Measurements from ENCODE around the gene CCDC88C.

Gene CCDC88C

GRCh38 chr14:91342206-91342760 lies 75.3 kb downstream of the CCDC88C start:
- DNase-seq: no peak

DNA sequence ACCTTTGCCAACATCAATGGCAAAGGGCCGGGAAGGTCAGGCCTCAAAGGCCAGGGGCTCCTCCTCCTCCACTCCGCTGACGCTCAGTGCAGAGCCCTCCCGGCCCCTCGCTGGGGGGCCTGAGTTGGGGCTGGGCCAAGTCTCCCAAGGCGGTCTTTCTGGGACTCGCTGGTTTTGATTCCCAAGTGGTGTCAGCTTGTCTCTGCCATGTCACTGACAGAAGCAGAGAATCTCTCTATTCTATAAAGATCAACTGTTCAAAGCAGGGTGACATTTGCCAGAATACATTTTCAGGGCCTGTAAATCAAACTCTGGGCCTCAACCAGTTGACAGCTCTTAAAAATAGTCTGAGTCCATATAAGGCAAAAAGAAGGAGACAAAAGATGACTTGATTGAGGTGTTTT lies 75.9 kb downstream of the CCDC88C start:
- DNase-seq: no peak

DNA sequence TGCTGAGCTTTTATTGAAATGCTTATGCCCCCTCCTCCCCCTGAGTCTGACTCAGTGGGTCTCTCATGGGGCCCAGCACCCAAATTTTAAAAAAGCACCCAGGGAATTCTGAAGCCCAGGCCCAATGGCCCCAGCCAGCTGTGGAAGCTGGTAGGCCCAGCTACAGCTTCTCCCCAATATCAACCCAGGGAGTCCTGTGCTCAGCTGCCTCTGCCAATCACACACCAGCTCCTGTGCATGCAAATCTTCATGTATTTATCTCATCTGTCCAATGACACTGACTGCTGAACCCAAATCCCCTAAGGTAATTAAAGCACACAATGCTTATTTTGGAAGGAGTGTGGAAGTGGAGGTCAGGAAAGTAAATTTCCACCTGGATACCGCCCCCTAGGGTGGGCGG lies 76.3 kb downstream of the CCDC88C start:
- no peak for DNase-seq

GRCh38 chr14:91339671-91340369 lies 77.8 kb downstream of the CCDC88C start:
- DNase-seq: no peak

DNA sequence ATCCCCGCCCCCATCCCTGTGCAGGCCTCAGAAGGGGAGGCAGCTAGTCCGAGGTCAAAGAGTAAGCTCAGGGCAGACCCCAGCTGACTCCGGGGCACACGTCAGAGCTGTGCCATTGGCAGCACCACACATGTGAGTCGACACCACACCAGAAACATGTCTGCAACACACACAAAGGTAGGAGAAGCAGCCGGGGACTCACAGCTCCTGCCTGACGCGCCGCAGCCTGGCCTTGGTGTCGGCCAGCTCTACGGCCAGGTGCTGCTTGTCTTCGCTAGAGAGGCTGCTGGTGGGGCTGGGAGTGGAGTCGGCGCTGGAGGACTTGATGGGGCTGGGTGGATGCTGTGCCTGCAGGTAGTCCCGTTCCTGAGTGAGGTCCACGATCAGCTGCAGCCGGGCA lies 78.5 kb downstream of the CCDC88C start:
- DNase-seq: no peak

DNA sequence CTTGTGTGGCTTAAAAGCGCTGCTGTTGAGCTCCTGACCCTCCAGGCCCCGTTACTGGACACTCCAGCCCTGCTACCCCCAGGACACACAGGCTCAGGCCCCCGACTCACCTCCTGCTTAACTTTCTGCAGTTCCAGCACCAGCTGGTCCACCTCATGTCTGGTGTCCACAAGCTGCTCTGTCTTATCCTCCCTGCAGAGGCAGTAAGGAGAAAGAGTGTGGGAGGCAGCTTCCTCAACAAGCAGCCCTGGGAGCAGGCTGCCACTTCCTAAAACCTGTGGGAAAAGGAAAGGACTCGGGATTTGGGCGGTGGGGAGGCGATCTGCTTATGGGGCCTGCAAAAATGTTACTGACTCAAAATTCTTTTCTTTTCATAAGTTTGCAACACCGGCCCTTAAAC lies 79.2 kb downstream of the CCDC88C start:
- DNase-seq: no peak

GRCh38 chr14:91337699-91338335 lies 79.8 kb downstream of the CCDC88C start:
- DNase-seq: no peak

GRCh38 chr14:91336093-91336450 lies 81.5 kb downstream of the CCDC88C start:
- no peak for DNase-seq

DNA sequence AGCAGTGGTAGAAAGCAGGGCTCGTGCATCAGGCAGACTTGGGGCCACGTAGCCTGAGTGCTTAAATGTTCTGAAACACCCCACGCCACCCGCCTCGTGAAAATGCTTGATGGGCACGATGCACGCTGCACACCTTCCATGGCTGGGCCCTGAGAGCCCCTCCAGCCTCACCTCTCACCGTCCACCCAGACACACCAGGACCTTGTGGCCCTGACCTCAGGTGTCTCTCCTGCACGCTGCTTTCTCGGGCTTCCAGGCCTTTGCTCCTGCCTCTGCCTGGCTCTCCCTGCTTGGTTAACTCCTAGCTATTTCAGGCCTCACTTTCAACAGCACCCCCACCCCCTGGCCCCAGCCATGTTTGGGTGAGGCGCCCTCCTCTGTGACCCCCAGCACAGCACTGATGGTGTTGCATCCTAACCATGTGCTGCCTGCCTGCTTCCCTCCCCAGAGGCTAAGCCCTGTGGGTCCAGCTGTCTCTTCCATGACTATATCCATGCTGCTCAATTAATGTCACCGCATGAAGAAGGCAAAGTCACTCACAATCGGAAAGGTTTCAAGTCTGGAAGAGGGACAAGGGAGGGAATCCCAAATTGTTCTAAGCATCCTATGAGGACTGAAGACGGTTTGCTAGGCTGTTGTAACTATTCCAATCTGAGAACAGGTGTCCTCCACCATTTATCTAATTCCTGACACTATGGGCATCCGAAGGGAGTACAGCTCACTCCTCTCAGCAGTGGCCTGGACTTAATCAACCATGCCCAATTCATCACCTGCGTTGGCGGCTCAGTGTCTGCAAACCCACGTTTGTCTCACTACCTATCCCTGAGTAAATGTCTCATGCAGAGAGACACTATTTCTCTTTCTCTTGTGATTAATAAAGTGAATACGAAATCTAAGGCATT lies 82.2 kb downstream of the CCDC88C start:
- no peak for DNase-seq

DNA sequence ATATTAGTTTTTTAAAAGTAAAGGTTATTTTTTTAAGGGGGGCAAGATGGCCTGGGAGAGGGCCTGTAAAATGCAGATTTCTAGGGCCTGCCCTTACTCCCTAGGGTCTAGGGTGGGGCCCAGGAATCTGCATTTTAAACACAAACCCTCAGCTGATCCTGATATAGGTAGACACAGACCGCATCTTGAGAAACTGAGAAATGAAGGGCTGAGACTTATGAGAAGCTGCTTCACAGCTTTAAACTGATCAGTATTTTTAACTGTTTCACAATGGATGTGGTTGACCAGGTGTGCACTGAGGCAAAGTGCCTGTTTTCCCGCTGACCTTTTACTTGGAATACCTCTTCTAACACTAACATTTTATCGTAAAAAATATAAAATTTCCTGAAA lies 84.0 kb downstream of the CCDC88C start:
- DNase-seq: no peak

DNA sequence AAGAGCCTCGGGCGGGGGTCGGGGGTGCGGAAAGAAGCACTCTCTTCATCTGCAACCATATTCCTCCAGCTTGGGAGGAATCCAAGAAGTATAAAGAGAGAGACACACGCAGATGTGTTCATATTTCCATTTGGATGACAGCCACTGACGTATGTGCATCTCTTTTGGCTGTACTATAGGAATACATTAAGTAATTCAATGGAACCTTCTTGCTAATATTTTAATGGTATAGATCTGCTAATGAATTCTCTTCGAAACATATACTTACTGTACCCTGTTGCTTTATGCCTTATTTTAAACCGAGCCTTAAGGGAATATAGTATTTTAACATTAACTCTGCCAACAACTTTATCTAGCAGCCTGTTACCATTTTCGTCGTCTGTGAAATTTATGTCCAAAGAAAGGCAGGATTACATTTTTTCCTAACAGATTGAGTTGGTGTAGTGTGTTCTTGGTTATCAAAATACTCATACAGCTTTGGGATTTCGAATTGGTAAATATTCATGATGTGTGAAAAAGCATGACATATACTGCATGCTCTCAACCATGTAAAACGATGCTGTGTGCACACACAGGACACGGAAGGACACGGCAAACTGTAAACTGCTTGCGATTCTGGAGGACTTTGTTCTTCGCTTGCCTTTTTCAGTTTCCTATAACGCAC lies 84.5 kb downstream of the CCDC88C start:
- no peak for DNase-seq

DNA sequence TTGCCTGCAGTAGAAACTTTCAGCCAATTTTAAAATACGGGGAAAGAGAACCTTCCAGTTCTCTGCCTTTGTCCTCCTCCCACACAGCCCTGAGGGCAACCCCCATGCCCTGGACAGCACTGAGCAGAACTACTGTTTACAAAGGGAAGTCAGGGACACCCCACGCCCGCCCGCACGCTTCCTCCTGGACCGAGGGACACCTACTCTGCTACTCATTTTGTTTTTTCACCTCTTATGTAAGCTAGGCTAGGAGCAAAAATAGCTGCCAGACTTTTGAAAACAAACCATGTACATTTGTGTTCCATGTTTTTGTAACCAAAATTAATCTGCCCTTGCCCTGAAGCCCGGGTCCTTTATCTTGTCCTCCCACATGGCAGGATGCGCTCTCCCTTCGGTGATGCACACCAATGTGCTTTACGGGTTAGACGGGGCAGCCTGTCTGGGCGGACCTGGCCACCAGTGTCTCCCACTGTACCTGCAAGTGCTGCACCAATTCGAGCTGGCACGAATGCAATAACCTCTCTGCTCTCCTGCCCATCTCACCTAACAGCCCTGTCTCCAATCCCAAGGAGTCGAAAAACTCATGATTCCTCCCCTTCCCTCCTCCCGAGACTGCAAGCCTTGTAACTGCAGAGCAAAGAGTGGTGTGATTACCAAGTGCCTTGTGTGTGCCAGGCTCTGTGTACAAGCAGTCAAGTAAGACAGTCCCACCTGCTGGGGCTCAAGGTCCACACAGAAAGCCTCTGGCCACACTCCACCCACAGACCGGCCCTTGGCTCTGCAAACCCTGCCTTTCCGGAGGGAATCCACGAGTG lies 85.2 kb downstream of the CCDC88C start:
- no peak for DNase-seq

DNA sequence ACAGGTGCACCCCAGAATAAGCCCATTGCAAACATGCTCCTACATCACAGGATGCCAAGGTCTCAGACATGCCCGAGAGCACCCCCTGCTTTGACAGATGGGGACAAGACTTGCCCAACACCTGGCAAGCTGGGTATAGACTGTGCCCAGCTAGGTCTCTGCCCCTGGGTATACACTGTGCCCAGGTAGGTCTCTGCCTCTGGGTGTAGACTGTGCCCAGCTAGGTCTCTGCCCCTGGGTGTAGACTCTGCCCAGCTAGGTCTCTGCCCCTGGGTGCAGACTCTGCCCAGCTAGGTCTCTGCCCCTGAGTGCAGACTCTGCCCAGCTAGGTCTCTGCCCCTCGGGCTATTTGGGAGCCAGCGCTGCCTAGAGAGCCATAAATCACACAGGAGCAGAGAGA lies 85.9 kb downstream of the CCDC88C start:
- no peak for DNase-seq

DNA sequence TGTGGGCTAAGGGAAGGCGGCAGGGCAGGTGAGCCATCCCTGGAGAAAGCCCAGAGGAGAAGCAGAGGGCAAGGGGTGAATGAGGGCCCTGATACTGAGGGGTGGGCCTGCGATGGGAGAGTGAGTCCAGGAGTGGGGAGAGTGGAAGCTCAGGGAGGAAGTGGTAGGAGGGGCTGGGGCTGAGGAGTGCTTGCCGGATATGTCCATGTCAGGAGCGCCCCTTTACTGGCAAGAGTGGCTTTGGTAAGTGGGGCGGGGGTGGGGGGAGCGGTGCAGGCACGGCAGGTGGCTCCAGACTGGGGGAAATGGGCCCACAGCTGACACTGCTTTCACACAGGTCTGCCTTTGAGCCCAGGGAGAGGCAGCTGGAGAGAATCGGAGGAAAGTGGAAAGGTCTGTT lies 86.8 kb downstream of the CCDC88C start:
- DNase-seq: no peak

GRCh38 chr14:91330096-91330696 lies 87.4 kb downstream of the CCDC88C start:
- no peak for DNase-seq

GRCh38 chr14:91329486-91330014 lies 88.1 kb downstream of the CCDC88C start:
- no peak for DNase-seq

DNA sequence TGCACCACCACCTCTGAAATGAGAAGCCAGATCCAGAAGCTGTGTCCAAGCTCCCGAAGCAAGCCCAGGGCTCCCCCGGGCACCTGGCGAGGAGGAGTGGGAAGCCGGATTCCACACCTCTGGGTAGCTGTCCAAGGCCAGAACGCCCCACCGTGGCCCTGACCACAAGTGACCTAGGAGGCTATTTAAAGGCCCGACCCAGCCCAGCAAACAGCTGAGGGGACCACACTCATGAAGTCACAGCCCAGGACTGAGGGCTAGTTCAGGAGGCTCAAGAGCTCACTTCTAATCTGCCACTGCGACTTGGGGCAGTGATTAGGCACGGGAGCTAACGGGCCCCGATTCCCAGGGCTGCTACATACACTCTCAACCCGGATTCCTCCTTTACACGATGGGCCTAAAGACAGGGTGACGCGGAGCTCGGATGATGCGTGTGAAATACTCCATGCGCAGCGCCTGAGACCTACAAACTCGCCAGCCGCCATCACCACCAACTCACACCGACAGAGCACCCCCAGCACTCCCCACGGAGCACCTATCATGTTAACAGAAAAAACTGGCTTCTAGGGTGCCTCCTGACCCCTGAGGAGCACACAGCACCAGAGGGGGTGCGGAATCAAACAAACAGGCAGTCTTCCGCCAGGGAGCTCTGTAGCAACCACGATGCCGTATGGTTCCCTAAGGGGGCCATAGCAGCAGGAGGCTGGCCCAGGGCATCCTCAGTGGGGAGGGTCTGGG lies 89.1 kb downstream of the CCDC88C start:
- DNase-seq: no peak

DNA sequence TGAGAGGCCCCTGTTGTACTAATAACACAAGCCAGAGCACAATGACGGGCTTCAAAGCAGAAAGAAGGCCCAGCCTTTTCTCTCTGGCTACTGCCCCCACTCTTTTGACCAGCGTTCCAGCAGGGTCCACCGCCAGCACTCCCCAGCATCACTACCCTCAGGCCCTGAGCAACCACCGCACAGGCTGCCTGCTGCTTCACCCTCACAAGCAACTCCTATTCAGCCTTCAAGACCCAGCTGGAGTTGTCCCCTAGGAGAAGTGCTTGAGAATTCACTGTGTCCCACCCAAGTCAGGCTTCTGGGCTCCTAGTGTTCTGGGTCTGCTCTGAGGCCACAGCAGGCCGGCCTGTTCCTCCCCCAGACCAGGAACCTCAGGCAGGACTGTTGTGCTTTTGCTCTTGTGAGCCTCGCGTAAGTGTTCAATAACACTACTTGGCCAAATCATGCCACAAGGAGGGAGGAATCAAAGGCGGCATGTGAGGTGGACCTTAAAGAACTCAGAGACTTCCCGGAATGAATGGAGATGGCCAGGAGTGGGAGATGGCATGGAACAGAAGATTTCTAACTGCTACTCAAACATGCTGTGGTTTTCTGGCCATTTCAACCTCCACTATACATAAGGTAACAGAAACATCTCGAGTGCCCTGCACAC lies 89.8 kb downstream of the CCDC88C start:
- DNase-seq: no peak

DNA sequence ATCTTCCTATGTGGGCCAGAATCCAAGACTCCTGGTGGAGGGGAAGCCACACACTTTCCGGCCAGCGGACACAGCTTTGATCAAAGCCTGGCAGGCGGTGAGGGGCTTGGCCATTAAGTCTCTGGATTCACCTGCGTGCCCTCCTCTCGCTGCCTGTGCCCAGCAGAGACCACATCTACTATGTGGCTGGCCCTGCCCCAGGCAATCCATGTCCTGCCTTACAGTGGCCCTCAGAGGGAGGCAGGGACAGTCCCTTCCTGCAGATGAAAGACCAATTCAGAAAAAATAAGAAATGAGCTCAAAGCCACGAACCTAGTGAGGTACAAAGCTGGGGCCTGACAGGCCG lies 90.4 kb downstream of the CCDC88C start:
- no peak for DNase-seq

- DNase-seq: no peak
Measured at GRCh38 chr14:91326514-91327249, 90.9 kb downstream of the CCDC88C start.

Measured in activated CD4-positive, alpha-beta T cell treated with anti-CD3 and anti-CD28 coated beads, Interleukin-2, amount 50 U/mL, for 4 hours (primary cell).